ENCODE measurements around the gene RHOT2. TPM values are rescaled to one million over a fixed set of nuclear protein-coding genes. Genes with fewer than 3 reads are reported as not detected.

The RHOT2 gene
- total and polyA plus RNA-seq, 9 of the 15 experiments (the other 6 are each of a cell fraction or from before 2014, with no cell fraction given), result 5.0 to 373 (median 112) TPM

GRCh38 chr16:720990-721764, 53.2 kb downstream of the RHOT2 start, which contains the start of gene ANTKMT (continued):
- TF ChIP-seq KDM2B (CRISPR knock-in tag; IDR thresholded peaks at IDR 0.05) (0 out of 2 replicates have a peak, but pooled peaks have one; percentile 65), FOXP1 (CRISPR knock-in tag; IDR thresholded peaks at IDR 0.05) (peak; percentile 41; the same call in 1 of the 2 replicates), GTF3C2 (IDR thresholded peaks at IDR 0.05; ENCODE audit: borderline replicate concordance, extremely low read depth, insufficient read length) (no peak), FOS (IDR thresholded peaks at IDR 0.05; ENCODE audit: extremely low read depth, insufficient read length) (no peak), CREB1 (IDR thresholded peaks at IDR 0.05) (peak; percentile 82), CREB1 (CRISPR knock-in tag; IDR thresholded peaks at IDR 0.05) (no peak), ZNF133 (CRISPR knock-in tag; IDR thresholded peaks at IDR 0.05) (no peak), ZBTB33 (CRISPR knock-in tag; IDR thresholded peaks at IDR 0.05) (no peak; the same call in 1 of the 2 replicates), DACH1 (IDR thresholded peaks at IDR 0.05; ENCODE audit: partially characterized antibody) (no peak), MYBL2 (IDR thresholded peaks at IDR 0.05; ENCODE audit: low read depth) (no peak), MYBL2 (CRISPR knock-in tag; IDR thresholded peaks at IDR 0.05; ENCODE audit: borderline replicate concordance) (no peak), ZBTB2 (IDR thresholded peaks at IDR 0.05) (no peak), PML (IDR thresholded peaks at IDR 0.05; ENCODE audit: low read length) (no peak; the same call in 1 of the 2 replicates), E2F5 (CRISPR knock-in tag; IDR thresholded peaks at IDR 0.05) (0 out of 2 replicates have a peak, but pooled peaks have one; percentile 70), SAFB (IDR thresholded peaks at IDR 0.05; ENCODE audit: borderline replicate concordance, low read depth, low read length) (0 out of 2 replicates have a peak, but pooled peaks have one; percentile 4), ZNF518B (CRISPR knock-in tag; IDR thresholded peaks at IDR 0.05) (no peak), KLF16 (IDR thresholded peaks at IDR 0.05) (no peak)

Measured in K562 (cell line).